Fibroblast of lung (primary cell): ENCODE data around the gene IFIT2.

Experiments
- EZH2 ChIP-seq: IDR thresholded peaks from 2 replicates; pipeline ENCODE4 v1.5.1; 2012; ENCODE audit warnings: low read length, control low read depth, mild to moderate bottlenecking; ENCODE audit errors: missing control alignments
- TF ChIP-seq, protein P1 (sequence below), 2 donors: IDR thresholded peaks in 1 of 2; conservative IDR thresholded peaks in 1 of 2; 1 replicate in 1 of 2; 2 replicates in 1 of 2; pipeline ENCODE4 v1.5.1; 2011 to 2012; ENCODE audit warnings: low read length in 2 of 2, control low read depth in 1 of 2, inconsistent platforms in 1 of 2, low read depth in 1 of 2, mild to moderate bottlenecking in 1 of 2

DNA sequence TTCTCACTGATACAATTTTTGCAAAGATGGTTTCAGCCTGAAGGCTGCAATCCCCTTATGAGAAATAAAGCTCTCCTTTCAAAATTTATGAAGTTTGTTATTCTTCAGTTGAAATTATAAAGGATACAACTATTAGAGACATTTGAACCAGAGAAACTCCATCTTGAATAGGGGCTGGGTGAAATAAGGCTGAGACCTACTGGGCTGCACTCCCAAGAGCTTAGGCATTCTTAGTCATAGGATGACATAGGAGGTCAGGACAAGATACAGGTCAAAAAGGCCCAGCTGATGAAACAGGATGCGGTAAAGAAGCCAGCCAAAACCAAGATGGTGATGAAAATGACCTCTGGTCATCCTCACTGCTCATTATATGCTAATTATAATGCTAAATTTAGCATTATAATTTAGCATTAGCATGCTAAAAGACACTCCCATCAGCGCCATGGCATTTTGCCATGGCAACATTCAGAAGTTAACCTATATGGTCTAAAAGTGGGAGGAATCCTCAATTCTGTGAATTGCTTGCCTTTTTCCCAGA, 53.6 kb downstream of the IFIT2 start:
- TF ChIP-seq, protein P1, sequence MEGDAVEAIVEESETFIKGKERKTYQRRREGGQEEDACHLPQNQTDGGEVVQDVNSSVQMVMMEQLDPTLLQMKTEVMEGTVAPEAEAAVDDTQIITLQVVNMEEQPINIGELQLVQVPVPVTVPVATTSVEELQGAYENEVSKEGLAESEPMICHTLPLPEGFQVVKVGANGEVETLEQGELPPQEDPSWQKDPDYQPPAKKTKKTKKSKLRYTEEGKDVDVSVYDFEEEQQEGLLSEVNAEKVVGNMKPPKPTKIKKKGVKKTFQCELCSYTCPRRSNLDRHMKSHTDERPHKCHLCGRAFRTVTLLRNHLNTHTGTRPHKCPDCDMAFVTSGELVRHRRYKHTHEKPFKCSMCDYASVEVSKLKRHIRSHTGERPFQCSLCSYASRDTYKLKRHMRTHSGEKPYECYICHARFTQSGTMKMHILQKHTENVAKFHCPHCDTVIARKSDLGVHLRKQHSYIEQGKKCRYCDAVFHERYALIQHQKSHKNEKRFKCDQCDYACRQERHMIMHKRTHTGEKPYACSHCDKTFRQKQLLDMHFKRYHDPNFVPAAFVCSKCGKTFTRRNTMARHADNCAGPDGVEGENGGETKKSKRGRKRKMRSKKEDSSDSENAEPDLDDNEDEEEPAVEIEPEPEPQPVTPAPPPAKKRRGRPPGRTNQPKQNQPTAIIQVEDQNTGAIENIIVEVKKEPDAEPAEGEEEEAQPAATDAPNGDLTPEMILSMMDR (conservative IDR thresholded peaks at IDR 0.05 in 1 of 2, IDR thresholded peaks at IDR 0.05 in 1 of 2; ENCODE audit: low read depth in 1 of 2, low read length in 2 of 2) = no peak
- TF ChIP-seq EZH2 = no peak
